ENCODE measurements around the gene AHR. TPM values are rescaled to one million over a fixed set of nuclear protein-coding genes. Genes with fewer than 3 reads are reported as not detected.
"Not testable (repeated sequence)": the region's sequence is repeated elsewhere in the genome, so short reads cannot be mapped to it uniquely, and the experiment has no call there.

The AHR gene
- total RNA-seq, 2 donors from 2014 or later = 30.3 to 48.9 TPM

DNA sequence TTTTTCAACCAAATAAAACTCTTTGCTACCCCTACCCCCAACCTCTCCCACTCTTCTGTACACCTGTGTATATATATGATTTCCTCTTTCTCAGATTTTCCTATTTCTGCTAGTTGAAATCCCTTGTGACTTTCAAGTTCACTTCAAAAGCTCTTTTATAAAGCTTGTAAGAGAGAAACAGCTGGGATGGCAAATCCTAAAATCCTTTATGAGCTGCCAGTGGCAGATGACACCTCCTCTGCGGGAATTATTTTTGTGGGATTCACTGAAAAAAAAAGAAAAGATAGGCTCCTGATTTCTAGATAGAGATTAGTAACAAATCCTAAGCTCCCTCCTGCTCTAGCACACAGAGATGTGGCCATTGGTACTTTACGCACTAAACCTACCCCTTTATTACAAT lies 92.9 kb downstream of the AHR start:
- H3K36me3 ChIP-seq = no peaks in the 10 kb centered on the region
- intact Hi-C loops (cut with DNase I) = no loop called here
- H3K27ac ChIP-seq = no peak overlapping the region
- TF ChIP-seq, protein P1, sequence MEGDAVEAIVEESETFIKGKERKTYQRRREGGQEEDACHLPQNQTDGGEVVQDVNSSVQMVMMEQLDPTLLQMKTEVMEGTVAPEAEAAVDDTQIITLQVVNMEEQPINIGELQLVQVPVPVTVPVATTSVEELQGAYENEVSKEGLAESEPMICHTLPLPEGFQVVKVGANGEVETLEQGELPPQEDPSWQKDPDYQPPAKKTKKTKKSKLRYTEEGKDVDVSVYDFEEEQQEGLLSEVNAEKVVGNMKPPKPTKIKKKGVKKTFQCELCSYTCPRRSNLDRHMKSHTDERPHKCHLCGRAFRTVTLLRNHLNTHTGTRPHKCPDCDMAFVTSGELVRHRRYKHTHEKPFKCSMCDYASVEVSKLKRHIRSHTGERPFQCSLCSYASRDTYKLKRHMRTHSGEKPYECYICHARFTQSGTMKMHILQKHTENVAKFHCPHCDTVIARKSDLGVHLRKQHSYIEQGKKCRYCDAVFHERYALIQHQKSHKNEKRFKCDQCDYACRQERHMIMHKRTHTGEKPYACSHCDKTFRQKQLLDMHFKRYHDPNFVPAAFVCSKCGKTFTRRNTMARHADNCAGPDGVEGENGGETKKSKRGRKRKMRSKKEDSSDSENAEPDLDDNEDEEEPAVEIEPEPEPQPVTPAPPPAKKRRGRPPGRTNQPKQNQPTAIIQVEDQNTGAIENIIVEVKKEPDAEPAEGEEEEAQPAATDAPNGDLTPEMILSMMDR (IDR thresholded peaks at IDR 0.05) = no peak
- DNase-seq = no peak
- no peak overlapping the region for H3K4me3 ChIP-seq
- no peaks in the 10 kb centered on the region for H3K9me3 ChIP-seq
- H3K9ac ChIP-seq (ENCODE audit: low read depth in 2 of 2, low read length in 2 of 2) = no peak overlapping the region
- no peaks in the 10 kb centered on the region for H3K4me1 ChIP-seq
- no peaks in the 10 kb centered on the region for H3K27me3 ChIP-seq

DNA sequence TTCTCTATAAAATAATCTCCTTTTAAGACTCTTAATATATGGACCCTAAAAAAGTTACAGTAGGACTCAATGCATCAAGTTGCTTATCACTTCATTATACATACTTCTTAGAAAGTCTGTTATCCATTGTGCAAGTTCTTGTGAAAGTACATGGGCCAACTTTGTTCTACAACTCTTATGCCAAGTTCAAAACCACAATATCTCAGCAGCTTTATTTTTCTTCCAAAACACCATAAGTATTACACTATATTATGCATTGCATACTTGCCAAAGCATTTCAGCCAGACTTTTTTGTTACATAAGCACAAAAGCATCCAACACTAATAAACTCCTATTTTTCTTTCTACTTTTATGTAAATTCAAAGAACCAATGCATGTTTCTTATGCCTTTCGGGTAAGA lies 94.4 kb downstream of the AHR start:
- intact Hi-C loops (cut with DNase I) = no loop called here
- no peak overlapping the region for H3K9ac ChIP-seq (ENCODE audit: low read depth in 2 of 2, low read length in 2 of 2)
- no peaks in the 10 kb centered on the region for H3K4me1 ChIP-seq
- no peak overlapping the region for H3K4me3 ChIP-seq
- no peaks in the 10 kb centered on the region for H3K36me3 ChIP-seq
- TF ChIP-seq, protein P1 (IDR thresholded peaks at IDR 0.05) = no peak
- H3K9me3 ChIP-seq = no peaks in the 10 kb centered on the region
- H3K27ac ChIP-seq = no peak overlapping the region
- DNase-seq = no peak
- no peaks in the 10 kb centered on the region for H3K27me3 ChIP-seq

DNA sequence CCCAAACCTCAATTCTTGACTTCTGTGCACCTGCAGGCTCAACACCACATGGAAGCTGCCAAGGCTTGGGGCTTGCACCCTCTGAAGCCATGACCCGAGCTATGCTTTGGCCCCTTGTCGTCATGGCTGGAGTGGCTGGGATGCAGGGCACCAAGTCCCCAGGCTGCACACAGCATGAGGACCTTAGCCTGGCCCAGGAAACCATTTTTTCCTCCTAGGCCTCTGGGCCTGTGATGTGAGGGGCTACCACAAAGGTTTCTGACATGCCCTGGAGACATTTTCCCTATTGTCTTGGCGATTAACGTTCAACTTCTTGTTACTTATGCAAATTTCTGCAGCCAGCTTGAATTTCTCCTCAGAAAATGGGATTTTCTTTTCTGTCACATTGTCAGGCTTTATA lies 96.1 kb downstream of the AHR start:
- intact Hi-C loops (cut with DNase I) = not testable (repeated sequence)

More for the DNA sequence above, 96.1 kb downstream of the AHR start:
- H3K27me3 ChIP-seq; H3K9ac ChIP-seq (ENCODE audit: low read depth in 2 of 2, low read length in 2 of 2); H3K9me3 ChIP-seq; H3K27ac ChIP-seq; H3K36me3 ChIP-seq; H3K4me3 ChIP-seq; H3K4me1 ChIP-seq; DNase-seq: not testable (repeated sequence)

All from colonic mucosa (tissue), 4 donors.